ENCODE measurements around the gene UPF2. TPM values are rescaled to one million over a fixed set of nuclear protein-coding genes. Genes with fewer than 3 reads are reported as not detected.

The UPF2 gene
- total and polyA plus RNA-seq, 4 donors: 16.0 to 27.5 (median 22.0) TPM

DNA sequence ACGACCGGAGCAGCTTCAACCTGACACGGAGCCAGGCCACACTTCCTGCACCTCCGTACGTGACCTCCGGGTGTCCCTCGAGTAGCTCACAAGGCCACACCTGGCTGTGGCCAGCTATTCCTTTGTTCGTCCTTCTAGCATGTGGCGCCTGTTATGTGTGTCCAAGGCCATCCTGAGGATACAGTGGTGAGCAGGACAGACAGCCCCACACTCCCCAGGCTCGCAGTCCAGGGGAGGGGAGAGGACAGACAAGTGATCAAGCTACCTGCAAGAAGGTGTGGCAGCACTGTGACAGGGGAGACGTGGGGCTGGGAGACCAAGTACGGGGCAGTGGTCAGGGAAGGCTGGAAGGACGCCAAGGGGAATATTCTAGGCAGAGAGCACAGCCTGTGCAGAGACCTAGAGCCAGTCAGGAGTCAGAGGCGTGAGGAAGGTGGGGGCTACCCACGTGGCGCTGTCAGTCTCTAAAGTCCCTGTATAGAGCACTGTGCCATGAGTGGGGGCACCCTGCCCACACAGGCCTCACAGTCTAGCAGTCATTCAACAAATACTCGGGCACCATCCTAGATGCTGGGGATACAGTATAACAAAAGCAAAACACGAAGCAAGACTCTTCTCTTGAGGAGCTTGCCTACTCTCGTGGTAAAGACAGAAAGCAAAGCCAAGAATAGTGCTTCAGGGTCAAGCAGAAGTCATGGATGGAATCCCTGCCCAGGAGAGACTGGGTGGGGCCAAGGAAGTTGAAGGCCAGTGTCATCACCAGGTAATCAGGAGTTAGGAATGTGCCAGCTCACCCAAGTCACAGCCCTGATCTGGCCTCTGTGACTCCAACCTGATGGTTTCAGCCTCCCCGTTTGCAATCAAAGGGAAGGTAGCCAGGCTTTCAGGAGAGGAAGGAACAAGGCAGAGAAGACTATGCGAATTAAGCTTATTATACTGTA, 160.9 kb downstream of the UPF2 start:
- Histone ChIP-seq H3K4me3 (ENCODE audit: low read length in 2 of 2) (no peak overlapping the region), H3K36me3 (ENCODE audit: control insufficient read depth in 1 of 2, insufficient read depth in 2 of 2, low read length in 1 of 2) (no peaks in the 10 kb centered on the region), H3K9me3 (ENCODE audit: control insufficient read depth, low read length) (no peaks in the 10 kb centered on the region), H3K4me1 (ENCODE audit: control insufficient read depth in 1 of 2, insufficient read depth in 2 of 2, low read length in 2 of 2) (no peaks in the 10 kb centered on the region), H3K27ac (ENCODE audit: low read depth in 1 of 2, low read length in 2 of 2) (no peak overlapping the region), H3K27me3 (ENCODE audit: control insufficient read depth in 1 of 2, insufficient read depth in 2 of 2, low read length in 1 of 2) (no peaks in the 10 kb centered on the region)
- peak; percentile 33 to 50 for DNase-seq
- WGBS, 2 donors: 93 to 94% methylated on average over 21 of the region's 21 CpGs
- intact Hi-C loops (cut with DNase I): no loop called here
- no peak for ATAC-seq (ENCODE audit: low FRiP score)

DNA sequence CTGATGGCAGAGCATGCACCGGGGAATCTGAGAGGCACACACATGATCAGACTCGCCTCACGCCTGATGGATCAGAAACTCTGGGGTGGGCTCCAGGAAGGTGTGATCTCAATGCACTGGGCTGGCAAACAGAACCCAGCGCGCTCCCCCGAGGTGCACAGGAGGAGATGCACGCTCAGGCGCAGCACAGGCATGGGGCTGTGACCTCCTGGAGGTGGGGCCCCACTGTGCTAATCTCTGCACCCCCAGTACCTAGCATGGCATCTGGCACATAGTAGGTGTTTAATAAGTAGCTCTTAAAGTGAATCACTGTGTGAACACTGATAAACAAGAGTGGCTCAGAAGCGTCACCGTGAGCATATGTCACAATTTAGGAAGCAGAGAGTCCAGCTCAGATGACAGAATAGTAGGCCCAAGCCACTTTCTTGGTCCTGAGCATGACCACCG, 161.6 kb downstream of the UPF2 start:
- 85 to 93% methylated on average over 11 of the region's 11 CpGs for WGBS, 2 donors
- no peak overlapping the region for H3K27ac ChIP-seq (ENCODE audit: low read depth in 1 of 2, low read length in 2 of 2)
- DNase-seq (peak; percentile 24 to 60), ATAC-seq (ENCODE audit: low FRiP score) (no peak)
- no peaks in the 10 kb centered on the region for H3K9me3 ChIP-seq (ENCODE audit: control insufficient read depth, low read length)
- H3K4me1 ChIP-seq (ENCODE audit: control insufficient read depth in 1 of 2, insufficient read depth in 2 of 2, low read length in 2 of 2): no peaks in the 10 kb centered on the region
- H3K4me3 ChIP-seq (ENCODE audit: low read length in 2 of 2): no peak overlapping the region
- intact Hi-C loops (cut with DNase I): no loop called here
- no peaks in the 10 kb centered on the region for H3K36me3 ChIP-seq (ENCODE audit: control insufficient read depth in 1 of 2, insufficient read depth in 2 of 2, low read length in 1 of 2)
- no peaks in the 10 kb centered on the region for H3K27me3 ChIP-seq (ENCODE audit: control insufficient read depth in 1 of 2, insufficient read depth in 2 of 2, low read length in 1 of 2)

- H3K4me3 ChIP-seq (ENCODE audit: low read length in 2 of 2): no peak overlapping the region
- H3K9me3 ChIP-seq (ENCODE audit: control insufficient read depth, low read length): no peaks in the 10 kb centered on the region
- ATAC-seq (ENCODE audit: low FRiP score) (peak; percentile 9), DNase-seq (peak; percentile 40 to 59)
- WGBS, 2 donors: 85 to 87% methylated on average over 24 to 32 of the region's 32 CpGs
- H3K36me3 ChIP-seq (ENCODE audit: control insufficient read depth in 1 of 2, insufficient read depth in 2 of 2, low read length in 1 of 2): no peaks in the 10 kb centered on the region
- no peaks in the 10 kb centered on the region for H3K4me1 ChIP-seq (ENCODE audit: control insufficient read depth in 1 of 2, insufficient read depth in 2 of 2, low read length in 2 of 2)
- H3K27me3 ChIP-seq (ENCODE audit: control insufficient read depth in 1 of 2, insufficient read depth in 2 of 2, low read length in 1 of 2): no peaks in the 10 kb centered on the region
- intact Hi-C loops (cut with DNase I): no loop called here
- H3K27ac ChIP-seq (ENCODE audit: low read depth in 1 of 2, low read length in 2 of 2): no peak overlapping the region
Observed at GRCh38 chr10:11880151-11881029, 162.2 kb downstream of the UPF2 start.

- H3K4me1 ChIP-seq (ENCODE audit: control insufficient read depth in 1 of 2, insufficient read depth in 2 of 2, low read length in 2 of 2): no peaks in the 10 kb centered on the region
- no peaks in the 10 kb centered on the region for H3K36me3 ChIP-seq (ENCODE audit: control insufficient read depth in 1 of 2, insufficient read depth in 2 of 2, low read length in 1 of 2)
- peak; percentile 36 to 72 for DNase-seq
- no peaks in the 10 kb centered on the region for H3K27me3 ChIP-seq (ENCODE audit: control insufficient read depth in 1 of 2, insufficient read depth in 2 of 2, low read length in 1 of 2)
- WGBS, 2 donors: 87 to 91% methylated on average over 15 of the region's 15 CpGs
- H3K9me3 ChIP-seq (ENCODE audit: control insufficient read depth, low read length): no peaks in the 10 kb centered on the region
- no peak overlapping the region for H3K27ac ChIP-seq (ENCODE audit: low read depth in 1 of 2, low read length in 2 of 2)
- intact Hi-C loops (cut with DNase I): no loop called here
- ATAC-seq (ENCODE audit: low FRiP score): no peak
- no peak overlapping the region for H3K4me3 ChIP-seq (ENCODE audit: low read length in 2 of 2)
Observed at GRCh38 chr10:11879387-11880094, 163.1 kb downstream of the UPF2 start.

DNA sequence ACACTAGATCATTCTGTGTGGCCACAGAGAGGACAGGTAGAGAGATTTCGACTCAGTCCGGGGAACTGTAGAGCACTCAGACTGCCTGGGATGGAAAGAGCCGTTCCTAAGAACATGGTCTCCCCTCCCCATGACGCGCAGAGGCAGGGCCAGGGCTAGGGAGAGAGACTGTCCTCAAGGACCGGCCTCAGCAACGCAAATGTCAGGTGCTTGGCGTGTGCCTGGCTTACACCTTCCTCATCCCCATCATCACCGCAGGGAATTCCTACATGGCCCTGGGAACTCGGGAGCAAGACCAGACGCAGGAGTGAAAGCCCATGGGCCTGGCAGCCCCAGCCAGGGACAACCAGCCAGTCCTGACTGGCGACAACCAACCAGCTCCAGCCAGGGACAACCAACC, 163.8 kb downstream of the UPF2 start:
- H3K9me3 ChIP-seq (ENCODE audit: control insufficient read depth, low read length): no peaks in the 10 kb centered on the region
- WGBS, 2 donors: 88 to 91% methylated on average over 12 of the region's 12 CpGs
- intact Hi-C loops (cut with DNase I): no loop called here

DNA sequence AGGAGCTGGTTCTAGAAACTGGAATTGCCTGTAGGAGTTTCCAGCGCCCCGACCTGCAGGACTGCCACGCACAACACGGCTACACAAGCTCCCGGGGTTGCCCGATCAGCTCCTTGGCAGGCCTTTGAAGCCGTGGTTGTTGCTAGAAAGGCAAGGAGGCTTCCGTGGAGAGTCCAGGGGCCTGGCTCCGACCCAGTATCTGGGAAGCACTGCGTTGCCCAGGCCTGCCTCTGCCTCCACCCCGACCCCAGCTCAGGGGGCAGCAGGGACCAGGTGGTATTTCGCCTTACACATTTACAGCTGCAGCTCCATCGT, 165.1 kb downstream of the UPF2 start:
- intact Hi-C loops (cut with DNase I): no loop called here
- H3K27ac ChIP-seq (ENCODE audit: low read depth in 1 of 2, low read length in 2 of 2): no peak overlapping the region

More for the DNA sequence above, 163.8 kb downstream of the UPF2 start:
- no peaks in the 10 kb centered on the region for H3K36me3 ChIP-seq (ENCODE audit: control insufficient read depth in 1 of 2, insufficient read depth in 2 of 2, low read length in 1 of 2)
- ATAC-seq (ENCODE audit: low FRiP score): no peak
- no peak overlapping the region for H3K4me3 ChIP-seq (ENCODE audit: low read length in 2 of 2)
- no peaks in the 10 kb centered on the region for H3K4me1 ChIP-seq (ENCODE audit: control insufficient read depth in 1 of 2, insufficient read depth in 2 of 2, low read length in 2 of 2)
- no peaks in the 10 kb centered on the region for H3K27me3 ChIP-seq (ENCODE audit: control insufficient read depth in 1 of 2, insufficient read depth in 2 of 2, low read length in 1 of 2)
- no peak overlapping the region for H3K27ac ChIP-seq (ENCODE audit: low read depth in 1 of 2, low read length in 2 of 2)
- peak; percentile 15 to 64 for DNase-seq

GRCh38 chr10:11876805-11877590, 165.6 kb downstream of the UPF2 start:
- Histone ChIP-seq H3K9me3 (ENCODE audit: control insufficient read depth, low read length) (no peaks in the 10 kb centered on the region), H3K27ac (ENCODE audit: low read depth in 1 of 2, low read length in 2 of 2) (no peak overlapping the region), H3K4me3 (ENCODE audit: low read length in 2 of 2) (no peak overlapping the region), H3K36me3 (ENCODE audit: control insufficient read depth in 1 of 2, insufficient read depth in 2 of 2, low read length in 1 of 2) (no peaks in the 10 kb centered on the region), H3K4me1 (ENCODE audit: control insufficient read depth in 1 of 2, insufficient read depth in 2 of 2, low read length in 2 of 2) (no peaks in the 10 kb centered on the region), H3K27me3 (ENCODE audit: control insufficient read depth in 1 of 2, insufficient read depth in 2 of 2, low read length in 1 of 2) (no peaks in the 10 kb centered on the region)
- ATAC-seq (ENCODE audit: low FRiP score) (no peak), DNase-seq (peak; percentile 32 to 72)
- 94 to 95% methylated on average over 19 of the region's 19 CpGs for WGBS, 2 donors
- intact Hi-C loops (cut with DNase I): no loop called here

More for the DNA sequence above, 165.1 kb downstream of the UPF2 start:
- ATAC-seq (ENCODE audit: low FRiP score) (no peak), DNase-seq (peak in 1 of 2 donors; percentile 50)
- no peaks in the 10 kb centered on the region for H3K27me3 ChIP-seq (ENCODE audit: control insufficient read depth in 1 of 2, insufficient read depth in 2 of 2, low read length in 1 of 2)
- 89% methylated on average over 13 of the region's 13 CpGs for WGBS, 2 donors
- H3K4me3 ChIP-seq (ENCODE audit: low read length in 2 of 2): no peak overlapping the region
- H3K9me3 ChIP-seq (ENCODE audit: control insufficient read depth, low read length): no peaks in the 10 kb centered on the region
- no peaks in the 10 kb centered on the region for H3K36me3 ChIP-seq (ENCODE audit: control insufficient read depth in 1 of 2, insufficient read depth in 2 of 2, low read length in 1 of 2)
- H3K4me1 ChIP-seq (ENCODE audit: control insufficient read depth in 1 of 2, insufficient read depth in 2 of 2, low read length in 2 of 2): no peaks in the 10 kb centered on the region

- intact Hi-C loops (cut with DNase I): no loop called here
- H3K27me3 ChIP-seq (ENCODE audit: control insufficient read depth in 1 of 2, insufficient read depth in 2 of 2, low read length in 1 of 2): no peaks in the 10 kb centered on the region
- no peak overlapping the region for H3K4me3 ChIP-seq (ENCODE audit: low read length in 2 of 2)
- H3K36me3 ChIP-seq (ENCODE audit: control insufficient read depth in 1 of 2, insufficient read depth in 2 of 2, low read length in 1 of 2): no peaks in the 10 kb centered on the region
- H3K27ac ChIP-seq (ENCODE audit: low read depth in 1 of 2, low read length in 2 of 2): no peak overlapping the region
- DNase-seq: peak; percentile 21 to 39
- 94 to 97% methylated on average over 6 of the region's 6 CpGs for WGBS, 2 donors
- H3K9me3 ChIP-seq (ENCODE audit: control insufficient read depth, low read length): no peaks in the 10 kb centered on the region
- H3K4me1 ChIP-seq (ENCODE audit: control insufficient read depth in 1 of 2, insufficient read depth in 2 of 2, low read length in 2 of 2): no peaks in the 10 kb centered on the region
- ATAC-seq (ENCODE audit: low FRiP score): no peak
Observed at GRCh38 chr10:11876324-11876723, 166.3 kb downstream of the UPF2 start.

Data from aorta (tissue), 5 donors.